ENCODE results near the gene CLDN34. TPM values are rescaled to one million over a fixed set of nuclear protein-coding genes. Genes with fewer than 3 reads are reported as not detected.

CLDN34 gene, protein sequence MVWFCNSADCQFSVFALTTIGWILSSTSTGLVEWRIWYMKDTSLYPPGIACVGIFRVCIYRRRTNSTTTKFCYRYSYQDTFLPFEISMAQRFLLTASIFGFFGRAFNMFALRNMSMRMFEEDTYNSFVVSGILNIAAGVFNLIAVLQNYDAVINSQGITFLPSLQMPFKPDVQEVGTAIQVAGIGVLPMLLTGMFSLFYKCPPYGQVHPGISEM
- total RNA-seq (2014; rRNA removed; shearing (Covaris generic)): not detected in 2 replicates

GRCh38 chrX:9966775-9967408, at the start of gene CLDN34:
CLDN34 (plus strand) TSS chrX:9967358; CDS start chrX:9967358, 0 bp downstream.
- in situ Hi-C loops (cut with HindIII; ENCODE audit: low sequenced_read_pairs): no loop called here
- no peak for DNase-seq (ENCODE audit: low spot score)

- in situ Hi-C loops (cut with HindIII; ENCODE audit: low sequenced_read_pairs): no loop called here
- no peak for DNase-seq (ENCODE audit: low spot score)
These were observed 49.3 kb upstream of the CLDN34 start for GRCh38 chrX:9917861-9918260.

DNA sequence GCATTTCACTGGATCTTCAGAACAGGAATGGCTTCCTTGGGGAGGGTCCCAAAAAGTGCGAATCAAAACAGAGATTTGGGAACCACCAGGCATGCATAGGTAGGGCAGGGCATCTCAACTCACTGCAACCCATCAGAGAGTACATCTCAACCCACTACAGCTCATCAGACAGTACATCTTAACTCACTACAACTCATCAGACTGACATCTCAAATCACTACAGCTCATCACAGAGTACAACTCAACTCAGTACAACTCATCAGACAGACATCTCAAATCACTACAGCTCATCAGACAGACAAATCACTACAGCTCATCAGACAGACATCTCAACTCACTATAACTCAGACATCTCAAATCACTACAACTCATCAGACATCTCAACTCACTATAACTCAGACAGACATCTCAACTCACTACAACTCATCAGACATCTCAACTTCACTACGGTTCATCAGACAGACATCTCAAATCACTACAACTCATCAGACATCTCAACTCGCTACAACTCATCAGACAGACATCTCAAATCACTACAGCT, 47.5 kb upstream of the CLDN34 start:
- no peak for DNase-seq (ENCODE audit: low spot score)
- in situ Hi-C loops (cut with HindIII; ENCODE audit: low sequenced_read_pairs): no loop called here

DNA sequence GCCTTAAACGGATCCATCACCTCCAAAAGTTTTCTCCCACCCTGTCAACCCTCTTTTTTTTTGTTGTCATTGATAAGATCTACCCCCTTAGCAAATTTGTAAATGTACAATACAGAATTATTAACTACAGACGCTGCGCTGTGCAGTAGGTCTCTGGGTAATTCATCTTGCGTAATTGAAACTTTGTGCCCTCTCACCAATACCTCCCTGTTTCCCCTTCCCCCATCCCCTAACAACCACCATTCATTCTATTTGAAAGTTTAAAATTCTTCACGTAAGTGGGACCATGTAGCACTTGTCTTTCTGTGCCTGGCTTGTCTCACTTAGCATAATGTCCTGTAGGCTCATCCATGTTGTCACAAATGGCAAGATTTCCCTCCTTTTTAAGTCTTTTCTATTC, 45.8 kb upstream of the CLDN34 start:
- DNase-seq (ENCODE audit: low spot score): no peak
- in situ Hi-C loops (cut with HindIII; ENCODE audit: low sequenced_read_pairs): no loop called here

- in situ Hi-C loops (cut with HindIII; ENCODE audit: low sequenced_read_pairs): no loop called here
- DNase-seq (ENCODE audit: low spot score): no peak
These were observed 43.8 kb upstream of the CLDN34 start for GRCh38 chrX:9923357-9923756.

- in situ Hi-C loops (cut with HindIII; ENCODE audit: low sequenced_read_pairs): no loop called here
These were observed 41.2 kb upstream of the CLDN34 start for GRCh38 chrX:9926002-9926401.

DNA sequence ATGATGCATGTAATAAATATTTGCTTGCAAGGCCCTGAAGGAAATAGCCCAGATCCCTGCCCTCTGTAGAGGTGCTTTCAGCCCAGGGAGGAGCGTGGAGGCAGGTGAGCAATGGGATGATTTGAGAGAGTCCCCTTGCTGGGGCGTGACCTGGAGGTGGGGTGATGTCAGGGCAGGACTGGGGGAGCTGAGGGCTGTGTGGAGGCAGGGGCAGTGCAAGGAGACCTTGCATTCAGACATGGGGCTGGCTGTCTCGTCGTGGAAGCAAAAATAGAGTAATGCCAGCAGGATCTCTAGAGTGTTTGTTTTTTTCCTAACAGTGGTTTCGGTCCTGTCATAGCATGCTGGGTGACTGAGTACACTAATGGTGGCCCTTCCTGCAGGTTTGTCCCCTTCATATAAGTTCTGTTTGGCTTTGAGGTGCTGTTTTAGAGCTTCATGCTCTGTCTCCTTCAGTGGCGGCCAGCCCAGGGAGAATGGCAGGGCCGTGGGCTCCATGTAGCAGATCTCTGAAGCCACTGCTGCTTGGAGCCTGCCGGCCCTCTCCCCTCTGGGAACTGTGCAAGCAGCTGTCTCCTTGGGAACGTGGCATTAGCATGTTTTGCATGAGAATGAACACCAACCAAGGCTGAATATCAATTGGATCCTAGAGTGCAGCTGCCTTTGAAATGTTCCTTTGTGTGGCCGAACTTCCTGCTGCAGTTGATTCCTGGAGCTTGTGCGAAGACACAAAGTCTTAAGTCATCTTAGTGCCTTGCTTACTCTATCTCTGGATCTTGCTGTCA, 39.3 kb upstream of the CLDN34 start:
- in situ Hi-C loops (cut with HindIII; ENCODE audit: low sequenced_read_pairs): no loop called here

More at GRCh38 chrX:9926002-9926401, 41.2 kb upstream of the CLDN34 start:
- no peak for DNase-seq (ENCODE audit: low spot score)

GRCh38 chrX:9935436-9935835, 31.7 kb upstream of the CLDN34 start:
- in situ Hi-C loops (cut with HindIII; ENCODE audit: low sequenced_read_pairs): no loop called here
- DNase-seq (ENCODE audit: low spot score): no peak

More for the DNA sequence above, 39.3 kb upstream of the CLDN34 start:
- DNase-seq (ENCODE audit: low spot score): no peak

- no peak for DNase-seq (ENCODE audit: low spot score)
- in situ Hi-C loops (cut with HindIII; ENCODE audit: low sequenced_read_pairs): no loop called here
These were observed 29.4 kb upstream of the CLDN34 start for GRCh38 chrX:9937761-9938160.

- no peak for DNase-seq (ENCODE audit: low spot score)
- in situ Hi-C loops (cut with HindIII; ENCODE audit: low sequenced_read_pairs): no loop called here
These were observed 28.6 kb upstream of the CLDN34 start for GRCh38 chrX:9938516-9938915.

DNA sequence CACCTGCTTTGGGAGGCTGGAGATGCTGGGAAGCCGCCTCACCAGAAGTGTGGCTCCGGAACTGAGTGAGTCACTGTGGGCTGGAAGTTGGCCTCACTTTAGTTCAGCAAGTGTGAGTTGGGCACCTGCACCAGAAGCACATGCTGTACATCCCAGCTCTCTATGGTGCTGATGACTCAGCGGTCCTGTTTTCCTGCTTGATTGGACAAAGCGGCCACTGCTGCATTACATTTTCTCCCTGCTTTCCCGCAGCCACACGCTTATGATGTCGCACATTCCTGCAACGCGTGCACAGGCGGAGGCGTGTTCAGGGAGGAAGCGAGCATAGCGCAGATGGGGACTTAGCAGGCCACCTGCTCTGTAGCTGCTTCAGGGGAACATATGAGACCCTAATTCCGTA, 26.7 kb upstream of the CLDN34 start:
- in situ Hi-C loops (cut with HindIII; ENCODE audit: low sequenced_read_pairs): no loop called here
- DNase-seq (ENCODE audit: low spot score): peak; percentile 49

DNA sequence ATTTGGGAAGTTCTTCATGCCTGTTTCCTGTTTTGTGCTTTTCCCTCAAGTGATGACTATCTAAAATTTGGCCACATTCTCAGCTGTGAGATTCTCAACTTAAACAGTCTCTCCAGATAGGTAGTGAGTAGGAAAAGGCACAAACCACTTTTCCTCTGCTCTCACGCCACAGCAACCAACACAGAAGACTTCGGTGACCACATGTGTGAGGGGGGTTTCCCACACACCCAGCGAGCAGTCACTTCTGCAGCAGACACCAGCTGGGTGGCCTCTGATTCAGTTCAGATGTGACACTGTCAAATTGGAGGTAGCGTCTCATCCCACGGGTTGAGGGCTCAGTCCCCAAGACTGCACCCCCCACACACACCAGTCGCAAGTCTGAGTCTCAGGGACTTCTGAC, 25.1 kb upstream of the CLDN34 start:
- no peak for DNase-seq (ENCODE audit: low spot score)
- in situ Hi-C loops (cut with HindIII; ENCODE audit: low sequenced_read_pairs): no loop called here

- in situ Hi-C loops (cut with HindIII; ENCODE audit: low sequenced_read_pairs): no loop called here
- DNase-seq (ENCODE audit: low spot score): no peak
These were observed 23.7 kb upstream of the CLDN34 start for GRCh38 chrX:9943420-9943819.

DNA sequence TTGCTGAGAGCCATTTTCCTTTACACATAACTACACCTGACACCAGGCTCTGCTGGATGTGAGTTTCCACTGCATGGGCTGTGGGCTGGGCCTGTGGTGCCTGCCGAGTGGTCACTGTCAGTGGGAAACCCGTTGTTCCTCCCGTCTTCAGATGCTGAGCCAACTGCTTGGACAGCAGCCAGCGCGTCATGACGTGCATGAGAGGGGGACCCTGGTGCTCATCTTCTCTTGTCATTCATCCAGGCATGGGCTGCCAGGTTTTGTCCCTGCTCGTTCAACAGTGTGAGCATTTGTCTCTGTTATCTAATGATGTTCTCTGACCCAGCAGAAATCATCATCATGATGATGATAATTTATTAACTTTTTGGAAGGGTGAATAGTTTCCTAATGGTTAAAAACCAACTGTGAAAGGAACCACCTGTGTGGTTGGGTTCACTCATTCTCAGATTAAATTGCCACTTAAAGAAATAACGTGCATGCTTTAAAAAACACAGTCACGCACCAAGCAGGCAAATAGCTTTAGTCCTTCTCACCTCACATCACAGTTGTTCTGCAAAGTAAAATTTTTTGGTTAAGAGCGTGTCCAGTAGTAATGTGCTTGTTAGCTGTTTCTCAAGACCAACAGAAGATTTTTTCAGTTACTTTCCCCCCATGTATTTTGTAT, 19.9 kb upstream of the CLDN34 start:
- DNase-seq (ENCODE audit: low spot score): no peak
- in situ Hi-C loops (cut with HindIII; ENCODE audit: low sequenced_read_pairs): no loop called here

DNA sequence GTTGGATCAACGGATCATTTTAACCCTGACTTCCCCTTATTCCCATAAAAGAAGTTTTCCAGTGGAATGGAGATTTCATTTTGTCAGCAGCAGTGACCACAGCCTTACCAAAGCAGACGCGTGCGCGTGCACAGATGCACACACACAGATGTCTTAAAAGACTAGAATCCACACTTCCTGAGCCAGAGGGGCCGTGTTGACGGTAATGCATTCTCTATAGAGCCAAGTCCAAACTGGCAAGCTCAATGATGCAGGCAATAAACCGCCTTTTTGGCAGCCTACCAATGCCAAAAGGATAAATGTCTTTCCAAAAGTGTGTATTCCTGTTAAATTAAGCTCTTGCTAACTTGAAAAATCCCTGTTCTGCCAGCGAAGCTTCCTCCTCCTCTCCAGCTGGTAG, 18.8 kb upstream of the CLDN34 start:
- DNase-seq (ENCODE audit: low spot score): no peak
- in situ Hi-C loops (cut with HindIII; ENCODE audit: low sequenced_read_pairs): no loop called here

DNA sequence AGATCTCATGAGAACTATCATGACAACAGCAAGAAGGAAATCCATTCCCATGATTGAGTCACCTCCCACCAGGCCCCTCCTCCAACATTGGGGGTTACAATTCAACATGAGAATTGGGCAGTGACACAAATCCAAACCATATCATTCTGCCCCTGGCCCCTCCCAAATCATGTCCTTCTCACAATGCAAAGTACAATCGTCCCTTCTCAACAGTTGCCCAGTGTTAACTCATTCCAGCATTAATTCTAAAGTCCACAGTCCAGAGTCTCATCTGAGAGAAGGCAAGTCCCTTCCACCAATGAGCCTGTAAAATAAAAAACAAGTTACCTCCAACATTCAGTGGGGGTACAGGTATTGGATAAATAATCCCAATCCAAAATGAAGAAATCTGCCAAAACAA, 14.9 kb upstream of the CLDN34 start:
- in situ Hi-C loops (cut with HindIII; ENCODE audit: low sequenced_read_pairs): no loop called here
- no peak for DNase-seq (ENCODE audit: low spot score)

DNA sequence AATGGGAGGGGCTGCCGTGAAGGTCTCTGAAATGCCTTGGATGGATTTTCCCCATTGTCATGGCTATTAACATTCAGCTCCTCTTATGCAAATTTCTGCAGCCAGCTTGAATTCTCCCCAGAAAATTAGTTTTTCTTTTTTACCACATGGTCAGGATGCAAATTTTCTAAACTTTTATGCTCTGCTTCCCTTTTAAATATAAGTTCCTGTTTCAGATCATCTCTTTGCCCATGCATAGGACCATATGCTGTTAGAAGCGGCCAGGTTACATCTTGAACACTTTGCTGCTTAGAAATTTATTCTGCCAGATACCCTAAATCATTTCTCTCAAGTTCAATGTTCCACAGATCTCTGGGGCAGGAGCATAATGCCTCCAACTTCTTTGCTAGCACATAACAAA, 13.8 kb upstream of the CLDN34 start:
- no peak for DNase-seq (ENCODE audit: low spot score)
- in situ Hi-C loops (cut with HindIII; ENCODE audit: low sequenced_read_pairs): no loop called here

DNA sequence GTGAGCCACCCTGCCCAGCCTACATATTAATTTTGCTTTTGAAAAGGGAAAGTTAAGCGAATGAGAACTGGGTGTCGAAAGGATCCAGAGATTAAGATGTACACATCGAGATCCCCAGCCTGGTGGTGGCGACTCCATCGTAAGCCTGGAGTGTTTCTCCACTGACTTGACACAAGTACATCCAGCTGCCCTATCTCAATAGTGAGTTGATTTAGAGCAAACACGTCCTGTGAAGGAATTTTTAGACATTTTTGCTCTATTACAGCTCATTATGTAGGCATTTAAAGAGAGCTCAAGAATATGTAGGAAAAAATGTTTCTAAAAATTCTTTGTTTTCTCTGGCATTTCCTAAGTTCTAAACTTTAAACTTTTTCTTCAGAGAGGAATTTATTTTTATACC, 11.7 kb upstream of the CLDN34 start:
- in situ Hi-C loops (cut with HindIII; ENCODE audit: low sequenced_read_pairs): no loop called here

DNA sequence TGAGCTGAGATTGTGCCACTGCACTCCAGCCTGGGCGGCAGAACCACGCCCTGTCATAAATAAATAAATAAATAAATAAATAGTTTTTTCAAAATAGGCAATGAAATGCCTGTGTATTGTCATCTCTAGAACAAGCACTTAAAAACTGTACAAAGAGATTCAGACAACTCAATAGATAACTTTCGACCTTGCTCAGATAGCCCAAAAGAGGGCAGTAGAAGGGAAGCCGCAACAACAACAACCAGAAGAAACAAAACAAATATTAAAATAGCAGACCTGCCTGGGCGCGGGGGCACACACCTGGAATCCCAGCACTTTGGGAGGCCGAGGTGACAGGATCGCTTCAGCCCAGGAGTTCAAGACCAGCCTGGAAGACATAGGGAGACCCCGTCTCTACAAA, 9.4 kb upstream of the CLDN34 start:
- in situ Hi-C loops (cut with HindIII; ENCODE audit: low sequenced_read_pairs): no loop called here
- no peak for DNase-seq (ENCODE audit: low spot score)

More for the DNA sequence above, 11.7 kb upstream of the CLDN34 start:
- no peak for DNase-seq (ENCODE audit: low spot score)

- in situ Hi-C loops (cut with HindIII; ENCODE audit: low sequenced_read_pairs): no loop called here
These were observed 9.0 kb upstream of the CLDN34 start for GRCh38 chrX:9958183-9958582.

More at GRCh38 chrX:9958183-9958582, 9.0 kb upstream of the CLDN34 start:
- DNase-seq (ENCODE audit: low spot score): no peak
